ENCODE data around the gene PURA. TPM values are rescaled to one million over a fixed set of nuclear protein-coding genes. Genes with fewer than 3 reads are reported as not detected.

The PURA gene
- total and polyA plus RNA-seq, 4 experiments from 2014 or later: 2.5 to 36.2 (median 18.0) TPM

DNA sequence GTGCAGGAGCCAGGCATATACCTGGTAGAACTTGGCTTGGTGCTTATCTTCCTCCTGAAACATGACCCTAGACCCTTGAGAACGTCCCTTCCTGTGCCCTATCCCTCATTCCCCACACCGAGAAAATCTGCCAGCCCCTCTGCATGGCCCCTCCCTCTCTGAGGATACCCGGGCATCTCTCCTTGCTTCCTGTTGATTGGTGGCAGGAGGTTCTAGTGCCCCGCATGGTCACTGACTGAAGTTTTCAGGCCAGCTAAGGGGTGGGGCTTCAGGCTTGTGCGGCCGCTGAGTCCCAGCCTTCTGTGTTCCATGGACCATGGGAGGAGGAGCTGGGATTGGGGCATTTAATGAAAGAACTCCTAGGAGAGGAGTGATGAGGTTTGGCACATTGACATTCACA is 34.6 kb downstream of the PURA start:
- POLR2A ChIA-PET (ENCODE audit: partially characterized antibody): no interaction called here
- Histone ChIP-seq H3K4me3 (ENCODE audit: low read length in 2 of 2) (no peak overlapping the region), H3K4me1 (ENCODE audit: insufficient read depth, low read length) (peaks cover 12% of the 10 kb centered on the region), H3K36me3 (ENCODE audit: insufficient read depth, low read length) (no peaks in the 10 kb centered on the region), H3K27ac (ENCODE audit: low read depth, low read length) (no peak overlapping the region), H3K9me3 (ENCODE audit: control insufficient read depth in 1 of 2, low read length in 2 of 2) (no peaks in the 10 kb centered on the region), H3K27me3 (ENCODE audit: insufficient read depth, low read length) (peaks cover 7% of the 10 kb centered on the region)
- CTCF ChIA-PET (ENCODE audit: partially characterized antibody): interaction anchor here (0.7 to 14.9 kb wide), 2 partner anchors 76 to 92 kb away, joined by 3 to 257 read pairs; no protein-coding TSS in a partner anchor
- DNase-seq: no peak
- Mint-ChIP-seq H3K4me3 (no peak overlapping the region), H3K27ac (no peak overlapping the region), H3K27me3 (peaks cover 4 to 12% of the 10 kb centered on the region in 2 donors), H3K4me1 (peaks cover 15 to 38% (median 20%) of the 10 kb centered on the region in 4 donors), H3K9me3 (no peaks in the 10 kb centered on the region), H3K36me3 (peaks cover 0 to 2% of the 10 kb centered on the region in 2 donors)
- intact Hi-C loops (cut with micrococcal nuclease): no loop called here

DNA sequence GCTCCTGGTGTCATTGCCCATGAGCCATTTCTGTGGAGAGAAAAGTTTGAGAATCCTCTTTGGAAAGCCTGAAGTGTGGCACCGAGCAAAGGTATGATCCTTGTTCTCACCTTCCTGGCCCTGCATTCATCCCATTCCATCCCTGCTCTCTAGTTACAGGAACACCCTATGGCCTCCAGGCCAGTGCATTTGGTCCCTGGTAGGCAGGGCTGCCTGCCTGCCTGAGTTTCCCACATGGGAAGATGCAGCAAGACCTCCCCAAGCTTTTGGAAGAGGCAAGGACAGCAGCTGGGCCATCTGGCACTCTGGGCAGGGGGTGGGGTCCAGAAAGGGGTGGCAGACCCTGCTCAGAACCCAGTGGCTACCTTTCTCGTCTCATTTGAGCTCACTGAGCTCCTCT is 36.3 kb downstream of the PURA start:
- Mint-ChIP-seq H3K4me3 (no peak overlapping the region), H3K36me3 (peaks cover 0 to 1% of the 10 kb centered on the region in 2 donors), H3K27ac (no peak overlapping the region), H3K27me3 (peaks cover under 1 to 6% of the 10 kb centered on the region in 2 donors), H3K4me1 (peaks cover 8 to 23% (median 9%) of the 10 kb centered on the region in 4 donors), H3K9me3 (peaks cover 0 to 2% (median 0%) of the 10 kb centered on the region in 8 donors)
- peaks cover 5% of the 10 kb centered on the region for H3K27me3 ChIP-seq (ENCODE audit: insufficient read depth, low read length)
- H3K9me3 ChIP-seq (ENCODE audit: control insufficient read depth in 1 of 2, low read length in 2 of 2): no peaks in the 10 kb centered on the region
- H3K36me3 ChIP-seq (ENCODE audit: insufficient read depth, low read length): no peaks in the 10 kb centered on the region
- POLR2A ChIA-PET (ENCODE audit: partially characterized antibody): no interaction called here
- CTCF ChIA-PET (ENCODE audit: partially characterized antibody): interaction anchor here (10.5 kb wide), 1 partner anchor 77 kb away, joined by 175 read pairs; no protein-coding TSS in a partner anchor
- H3K27ac ChIP-seq (ENCODE audit: low read depth, low read length): no peak overlapping the region
- peaks cover 9% of the 10 kb centered on the region for H3K4me1 ChIP-seq (ENCODE audit: insufficient read depth, low read length)
- DNase-seq: no peak
- intact Hi-C loops (cut with micrococcal nuclease): no loop called here
- H3K4me3 ChIP-seq (ENCODE audit: low read length in 2 of 2): no peak overlapping the region

DNA sequence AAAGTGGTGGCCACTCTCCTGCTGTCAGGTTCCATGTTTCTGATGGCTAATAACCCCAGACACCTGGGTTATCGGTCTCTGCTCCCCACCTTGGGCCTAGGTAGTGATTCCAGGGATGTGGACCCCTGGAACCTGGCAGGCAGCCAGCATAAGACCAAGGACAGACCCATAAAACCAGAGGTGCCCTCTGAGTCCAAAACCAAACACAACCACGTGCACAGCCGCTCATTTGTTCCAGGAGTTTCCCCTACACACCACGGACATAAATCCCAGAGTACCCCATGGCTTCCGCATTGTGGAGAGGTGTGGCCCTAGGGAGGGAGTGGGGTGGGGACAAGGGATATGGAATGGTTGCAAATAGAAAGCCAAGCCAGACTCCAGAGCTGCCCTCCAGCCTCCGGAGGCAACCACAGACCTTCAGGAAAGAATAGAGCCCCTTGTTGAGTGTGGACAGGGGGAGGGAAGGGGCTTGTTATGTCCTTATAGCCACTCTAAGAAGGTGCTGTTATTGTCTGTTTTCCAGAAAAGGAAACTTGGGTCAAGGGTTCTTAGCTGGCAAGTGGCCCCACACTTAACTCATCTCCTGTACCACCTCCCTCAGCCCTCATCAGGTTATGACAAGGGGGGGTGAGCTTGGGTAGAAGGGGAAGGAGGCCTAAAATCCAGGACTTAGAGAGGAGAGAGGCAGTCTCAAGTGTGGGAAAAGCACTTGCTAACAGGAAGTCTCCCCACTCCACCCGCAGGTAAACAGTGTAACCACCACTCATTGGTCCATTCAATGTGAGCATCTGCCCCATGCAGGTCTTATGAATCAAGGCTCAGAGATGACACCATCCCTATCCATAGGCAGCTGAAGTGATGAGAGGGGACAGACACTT is 37.5 kb downstream of the PURA start:
- no peaks in the 10 kb centered on the region for H3K36me3 Mint-ChIP-seq
- CTCF ChIA-PET (ENCODE audit: partially characterized antibody): interaction anchor here (0.7 to 11.2 kb wide), 4 partner anchors 7 to 78 kb away, joined by 3 to 175 read pairs (median 68); no protein-coding TSS in a partner anchor

DNA sequence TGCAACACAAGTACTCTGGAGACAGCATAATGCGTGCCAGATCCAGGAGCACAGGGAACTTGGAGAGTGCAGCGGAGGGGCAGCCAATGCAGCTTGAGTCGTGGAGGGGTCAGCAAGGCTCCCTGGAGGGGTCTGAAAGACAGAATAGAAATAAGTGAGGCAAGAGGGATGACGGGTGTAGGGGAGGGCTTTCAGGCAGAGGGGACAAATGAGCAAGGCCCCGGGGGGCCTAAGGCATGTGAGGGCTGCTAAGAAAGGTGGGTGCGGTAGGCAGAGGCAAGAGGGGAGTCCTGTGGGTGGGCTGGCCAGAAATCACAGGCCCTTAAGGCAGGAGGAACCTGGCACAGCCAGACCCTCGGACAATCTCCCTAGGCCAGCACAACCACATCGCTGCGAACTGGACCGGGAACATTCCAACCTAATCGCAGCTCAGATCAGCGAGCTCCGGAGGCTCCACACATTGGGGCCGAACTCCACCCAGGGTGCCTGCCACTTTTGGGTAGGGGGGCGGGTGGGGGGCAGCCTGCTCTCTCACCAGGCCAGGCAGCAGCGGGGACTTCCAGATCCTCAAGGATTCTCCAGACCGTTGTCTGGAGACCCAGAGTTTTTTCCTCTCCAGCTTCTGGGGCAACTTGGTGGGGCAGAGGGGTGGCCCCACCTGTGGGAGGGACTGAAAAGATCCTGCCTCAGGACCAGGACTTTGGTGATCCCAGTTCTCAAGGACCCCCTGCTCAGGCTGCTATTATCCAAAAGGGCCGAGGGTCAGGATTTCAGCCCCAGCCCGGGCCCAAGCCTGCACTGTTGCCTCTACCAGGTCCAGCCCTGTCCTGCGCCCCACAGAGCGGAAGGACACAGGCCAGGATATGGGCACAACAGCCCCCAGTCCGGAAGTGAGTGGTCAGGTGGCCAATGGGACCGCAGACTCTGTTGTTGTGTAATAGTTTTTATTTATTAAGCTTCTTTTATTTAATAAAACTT is 38.4 kb downstream of the PURA start:
- Mint-ChIP-seq H3K27me3 (no peaks in the 10 kb centered on the region), H3K9me3 (peaks cover 0 to 2% (median 0%) of the 10 kb centered on the region in 8 donors), H3K4me1 (peaks cover 5 to 19% (median 9%) of the 10 kb centered on the region in 4 donors), H3K36me3 (no peaks in the 10 kb centered on the region), H3K4me3 (no peak overlapping the region), H3K27ac (no peak overlapping the region)
- intact Hi-C loops (cut with micrococcal nuclease): no loop called here
- Histone ChIP-seq H3K27me3 (ENCODE audit: insufficient read depth, low read length) (no peaks in the 10 kb centered on the region), H3K36me3 (ENCODE audit: insufficient read depth, low read length) (no peaks in the 10 kb centered on the region), H3K9me3 (ENCODE audit: control insufficient read depth in 1 of 2, low read length in 2 of 2) (no peaks in the 10 kb centered on the region), H3K27ac (ENCODE audit: low read depth, low read length) (no peak overlapping the region), H3K4me3 (ENCODE audit: low read length in 2 of 2) (no peak overlapping the region), H3K4me1 (ENCODE audit: insufficient read depth, low read length) (peaks cover 9% of the 10 kb centered on the region)
- ChIA-PET CTCF (ENCODE audit: partially characterized antibody) (interaction anchor here (0.7 to 11.2 kb wide), 4 partner anchors 8 to 79 kb away, joined by 3 to 175 read pairs (median 68); no protein-coding TSS in a partner anchor), POLR2A (ENCODE audit: partially characterized antibody) (no interaction called here)
- DNase-seq: no peak

More for the DNA sequence above, 37.5 kb downstream of the PURA start:
- no peak overlapping the region for H3K27ac ChIP-seq (ENCODE audit: low read depth, low read length)
- H3K4me1 Mint-ChIP-seq: peaks cover 2 to 17% (median 7%) of the 10 kb centered on the region in 4 donors
- DNase-seq: no peak
- intact Hi-C loops (cut with micrococcal nuclease): no loop called here
- no peaks in the 10 kb centered on the region for H3K4me1 ChIP-seq (ENCODE audit: insufficient read depth, low read length)
- H3K4me3 ChIP-seq (ENCODE audit: low read length in 2 of 2): no peak overlapping the region
- no peaks in the 10 kb centered on the region for H3K9me3 ChIP-seq (ENCODE audit: control insufficient read depth in 1 of 2, low read length in 2 of 2)
- H3K27me3 ChIP-seq (ENCODE audit: insufficient read depth, low read length): no peaks in the 10 kb centered on the region
- H3K27ac Mint-ChIP-seq: peak overlapping the region in 1 of 7 donors; percentile 32
- POLR2A ChIA-PET (ENCODE audit: partially characterized antibody): no interaction called here
- H3K36me3 ChIP-seq (ENCODE audit: insufficient read depth, low read length): no peaks in the 10 kb centered on the region
- peaks cover 0 to 2% (median 0%) of the 10 kb centered on the region in 8 donors for H3K9me3 Mint-ChIP-seq
- peaks cover 0 to 1% of the 10 kb centered on the region in 2 donors for H3K27me3 Mint-ChIP-seq
- peak overlapping the region in 1 of 8 donors; percentile 36 for H3K4me3 Mint-ChIP-seq

DNA sequence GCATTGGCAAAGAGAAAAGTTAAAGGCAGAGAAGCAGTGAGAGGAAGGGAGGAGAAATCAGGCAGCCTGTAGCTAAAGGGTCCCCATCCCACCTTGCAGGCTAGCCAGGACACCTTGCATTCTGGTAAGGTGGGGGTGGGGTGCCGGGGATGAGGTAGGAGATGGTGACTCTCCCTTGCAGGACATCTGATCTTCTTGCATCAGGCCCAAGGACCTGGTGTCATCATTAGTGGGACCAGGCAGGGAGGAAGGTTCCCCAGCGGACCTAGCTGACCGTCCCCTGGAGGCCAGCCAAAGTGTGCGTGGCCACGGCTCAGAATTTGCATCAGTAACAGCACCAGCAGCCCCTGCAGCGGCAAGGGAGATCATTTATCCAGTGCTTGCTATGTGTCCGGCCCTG is 39.3 kb downstream of the PURA start:
- peaks cover 0 to 2% (median 0%) of the 10 kb centered on the region in 8 donors for H3K9me3 Mint-ChIP-seq
- H3K36me3 ChIP-seq (ENCODE audit: insufficient read depth, low read length): no peaks in the 10 kb centered on the region
- H3K4me1 ChIP-seq (ENCODE audit: insufficient read depth, low read length): peaks cover 11% of the 10 kb centered on the region
- ChIA-PET CTCF (ENCODE audit: partially characterized antibody) (interaction anchor here (0.7 to 11.2 kb wide), 4 partner anchors 9 to 80 kb away, joined by 3 to 175 read pairs (median 68); no protein-coding TSS in a partner anchor), POLR2A (ENCODE audit: partially characterized antibody) (interaction anchor here (0.8 kb wide), 1 partner anchor 21 kb away, joined by 4 read pairs; no protein-coding TSS in a partner anchor)
- H3K36me3 Mint-ChIP-seq: no peaks in the 10 kb centered on the region
- H3K27ac Mint-ChIP-seq: peak overlapping the region in 1 of 7 donors; percentile 70
- H3K9me3 ChIP-seq (ENCODE audit: control insufficient read depth in 1 of 2, low read length in 2 of 2): no peaks in the 10 kb centered on the region
- H3K4me3 Mint-ChIP-seq: no peak overlapping the region
- intact Hi-C loops (cut with micrococcal nuclease): no loop called here
- DNase-seq: no peak
- no peak overlapping the region for H3K27ac ChIP-seq (ENCODE audit: low read depth, low read length)
- H3K27me3 Mint-ChIP-seq: no peaks in the 10 kb centered on the region
- no peak overlapping the region for H3K4me3 ChIP-seq (ENCODE audit: low read length in 2 of 2)
- H3K27me3 ChIP-seq (ENCODE audit: insufficient read depth, low read length): no peaks in the 10 kb centered on the region
- H3K4me1 Mint-ChIP-seq: peaks cover 5 to 16% (median 12%) of the 10 kb centered on the region in 4 donors

DNA sequence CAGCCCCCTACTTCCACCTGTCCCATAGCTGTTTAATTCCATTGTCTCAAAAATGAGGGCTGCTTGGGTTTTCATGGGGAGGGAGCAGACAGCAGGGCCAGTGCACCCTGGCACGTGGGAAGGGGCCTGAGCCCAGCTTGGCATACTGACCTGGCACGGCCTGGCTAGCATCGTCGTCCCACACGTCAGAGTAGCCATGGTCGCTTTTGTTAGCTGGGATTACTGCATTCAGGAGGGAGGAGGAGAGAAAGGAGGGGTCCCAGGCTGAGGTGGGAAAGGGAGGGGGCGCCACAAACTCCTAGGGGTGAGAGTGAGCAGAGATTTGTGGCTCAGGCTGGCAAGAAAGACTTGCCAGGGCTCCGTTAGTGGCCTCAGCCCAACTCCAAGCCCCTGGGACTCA is 40.0 kb downstream of the PURA start:
- no peak for DNase-seq
- Histone ChIP-seq H3K36me3 (ENCODE audit: insufficient read depth, low read length) (no peaks in the 10 kb centered on the region), H3K4me3 (ENCODE audit: low read length in 2 of 2) (no peak overlapping the region), H3K4me1 (ENCODE audit: insufficient read depth, low read length) (peaks cover 11% of the 10 kb centered on the region), H3K27ac (ENCODE audit: low read depth, low read length) (no peak overlapping the region), H3K27me3 (ENCODE audit: insufficient read depth, low read length) (no peaks in the 10 kb centered on the region), H3K9me3 (ENCODE audit: control insufficient read depth in 1 of 2, low read length in 2 of 2) (no peaks in the 10 kb centered on the region)
- H3K27ac Mint-ChIP-seq: no peak overlapping the region
- ChIA-PET CTCF (ENCODE audit: partially characterized antibody) (interaction anchor here (0.7 to 11.2 kb wide), 7 partner anchors 10 to 367 kb away, joined by 3 to 175 read pairs (median 3); no protein-coding TSS in a partner anchor), POLR2A (ENCODE audit: partially characterized antibody) (interaction anchor here (0.8 kb wide), 1 partner anchor 21 kb away, joined by 4 read pairs; no protein-coding TSS in a partner anchor)
- peaks cover 5 to 15% (median 11%) of the 10 kb centered on the region in 4 donors for H3K4me1 Mint-ChIP-seq
- no peaks in the 10 kb centered on the region for H3K36me3 Mint-ChIP-seq
- H3K9me3 Mint-ChIP-seq: peaks cover 0 to 2% (median 0%) of the 10 kb centered on the region in 8 donors
- H3K27me3 Mint-ChIP-seq: no peaks in the 10 kb centered on the region
- no peak overlapping the region for H3K4me3 Mint-ChIP-seq
- intact Hi-C loops (cut with micrococcal nuclease): no loop called here
